ENCODE data around the gene ATP2A3. TPM values are rescaled to one million over a fixed set of nuclear protein-coding genes. Genes with fewer than 3 reads are reported as not detected.
"Not testable (repeated sequence)": the region's sequence is repeated elsewhere in the genome, so short reads cannot be mapped to it uniquely, and the experiment has no call there.

The ATP2A3 gene
- total and polyA plus RNA-seq, 3 experiments from 2014 or later, result 105 to 111 (median 108) TPM

- no peak overlapping the region for H3K27ac ChIP-seq (ENCODE audit: low read depth, low read length)
- H3K9me3 ChIP-seq (ENCODE audit: low read length), result no peaks in the 10 kb centered on the region
- peaks cover 13 to 25% of the 10 kb centered on the region in 2 donors for H3K27me3 Mint-ChIP-seq
- H3K4me3 ChIP-seq (ENCODE audit: low read length), result no peak overlapping the region
- no peak overlapping the region for H3K27ac Mint-ChIP-seq
- H3K36me3 ChIP-seq (ENCODE audit: insufficient read depth, low read length), result no peaks in the 10 kb centered on the region
- DNase-seq, result no peak
- H3K4me3 Mint-ChIP-seq, result no peak overlapping the region
- ChIA-PET CTCF (no interaction called here), POLR2A (no interaction called here)
- H3K9me3 Mint-ChIP-seq, result peaks cover 0 to 13% (median 4%) of the 10 kb centered on the region in 5 donors
- H3K27me3 ChIP-seq (ENCODE audit: insufficient read depth, low read length, poor library complexity, severe bottlenecking), result no peaks in the 10 kb centered on the region
- no peaks in the 10 kb centered on the region for H3K4me1 ChIP-seq (ENCODE audit: insufficient read depth, low read length)
- H3K36me3 Mint-ChIP-seq, result peaks cover 0 to 15% (median 0%) of the 10 kb centered on the region in 3 donors
- H3K4me1 Mint-ChIP-seq, result no peaks in the 10 kb centered on the region
These were observed 30.8 kb upstream of the ATP2A3 start for GRCh38 chr17:3995067-3995466.

- Mint-ChIP-seq H3K36me3 (peaks cover 0 to 15% (median 0%) of the 10 kb centered on the region in 3 donors), H3K27me3 (peaks cover 13 to 25% of the 10 kb centered on the region in 2 donors), H3K9me3 (peaks cover 0 to 13% (median 4%) of the 10 kb centered on the region in 5 donors), H3K27ac (no peak overlapping the region), H3K4me3 (no peak overlapping the region), H3K4me1 (no peaks in the 10 kb centered on the region)
- ChIA-PET POLR2A (no interaction called here), CTCF (no interaction called here)
- Histone ChIP-seq H3K27ac (ENCODE audit: low read depth, low read length) (no peak overlapping the region), H3K4me1 (ENCODE audit: insufficient read depth, low read length) (no peaks in the 10 kb centered on the region), H3K9me3 (ENCODE audit: low read length) (no peaks in the 10 kb centered on the region), H3K4me3 (ENCODE audit: low read length) (no peak overlapping the region), H3K27me3 (ENCODE audit: insufficient read depth, low read length, poor library complexity, severe bottlenecking) (no peaks in the 10 kb centered on the region), H3K36me3 (ENCODE audit: insufficient read depth, low read length) (no peaks in the 10 kb centered on the region)
- no peak for DNase-seq
These were observed 30.0 kb upstream of the ATP2A3 start for GRCh38 chr17:3994221-3994576.

GRCh38 chr17:3993493-3994220 lies 29.4 kb upstream of the ATP2A3 start:
- CTCF ChIA-PET, result no interaction called here
- Histone ChIP-seq H3K4me3 (ENCODE audit: low read length) (no peak overlapping the region), H3K9me3 (ENCODE audit: low read length) (no peaks in the 10 kb centered on the region), H3K27me3 (ENCODE audit: insufficient read depth, low read length, poor library complexity, severe bottlenecking) (no peaks in the 10 kb centered on the region), H3K27ac (ENCODE audit: low read depth, low read length) (no peak overlapping the region), H3K36me3 (ENCODE audit: insufficient read depth, low read length) (no peaks in the 10 kb centered on the region), H3K4me1 (ENCODE audit: insufficient read depth, low read length) (no peaks in the 10 kb centered on the region)
- Mint-ChIP-seq H3K27me3 (peaks cover 13 to 25% of the 10 kb centered on the region in 2 donors), H3K27ac (peak overlapping the region in 1 of 8 donors; percentile 75), H3K36me3 (peaks cover 0 to 15% (median 0%) of the 10 kb centered on the region in 3 donors), H3K4me3 (no peak overlapping the region), H3K9me3 (peaks cover 0 to 13% (median 4%) of the 10 kb centered on the region in 5 donors), H3K4me1 (no peaks in the 10 kb centered on the region)
- no peak for DNase-seq
- POLR2A ChIA-PET, result no interaction called here

- DNase-seq, result no peak
- ChIA-PET POLR2A (interaction anchor here (0.7 kb wide), 1 partner anchor 1624 kb away, joined by 9 read pairs; no protein-coding TSS in a partner anchor), CTCF (interaction anchor here (0.9 kb wide), 1 partner anchor 12 kb away, joined by 3 read pairs; no protein-coding TSS in a partner anchor)
- peaks cover 0 to 15% (median 0%) of the 10 kb centered on the region in 3 donors for H3K36me3 Mint-ChIP-seq
- no peak overlapping the region for H3K27ac ChIP-seq (ENCODE audit: low read depth, low read length)
- H3K4me3 Mint-ChIP-seq, result no peak overlapping the region
- H3K27me3 ChIP-seq (ENCODE audit: insufficient read depth, low read length, poor library complexity, severe bottlenecking), result no peaks in the 10 kb centered on the region
- H3K36me3 ChIP-seq (ENCODE audit: insufficient read depth, low read length), result no peaks in the 10 kb centered on the region
- H3K4me1 Mint-ChIP-seq, result no peaks in the 10 kb centered on the region
- no peaks in the 10 kb centered on the region for H3K4me1 ChIP-seq (ENCODE audit: insufficient read depth, low read length)
- H3K9me3 ChIP-seq (ENCODE audit: low read length), result no peaks in the 10 kb centered on the region
- H3K9me3 Mint-ChIP-seq, result peaks cover 0 to 13% (median 4%) of the 10 kb centered on the region in 5 donors
- H3K27ac Mint-ChIP-seq, result no peak overlapping the region
- no peak overlapping the region for H3K4me3 ChIP-seq (ENCODE audit: low read length)
- H3K27me3 Mint-ChIP-seq, result peaks cover 13 to 25% of the 10 kb centered on the region in 2 donors
These were observed 28.1 kb upstream of the ATP2A3 start for GRCh38 chr17:3992370-3992769.

- H3K36me3 Mint-ChIP-seq, result peaks cover 0 to 15% (median 0%) of the 10 kb centered on the region in 3 donors
- H3K9me3 Mint-ChIP-seq, result peaks cover 0 to 13% (median 4%) of the 10 kb centered on the region in 5 donors
- H3K27ac Mint-ChIP-seq; CTCF ChIA-PET; H3K27ac ChIP-seq (ENCODE audit: low read depth, low read length); H3K36me3 ChIP-seq (ENCODE audit: insufficient read depth, low read length); H3K9me3 ChIP-seq (ENCODE audit: low read length); POLR2A ChIA-PET; H3K4me1 Mint-ChIP-seq; DNase-seq; H3K4me1 ChIP-seq (ENCODE audit: insufficient read depth, low read length); H3K27me3 ChIP-seq (ENCODE audit: insufficient read depth, low read length, poor library complexity, severe bottlenecking); H3K4me3 ChIP-seq (ENCODE audit: low read length); H3K4me3 Mint-ChIP-seq: not testable (repeated sequence)
- H3K27me3 Mint-ChIP-seq, result peaks cover 13 to 25% of the 10 kb centered on the region in 2 donors
These were observed 27.5 kb upstream of the ATP2A3 start for GRCh38 chr17:3991699-3992098.

GRCh38 chr17:3990386-3991127 lies 26.3 kb upstream of the ATP2A3 start:
- H3K36me3 Mint-ChIP-seq, result peaks cover 0 to 11% (median 0%) of the 10 kb centered on the region in 3 donors
- no peaks in the 10 kb centered on the region for H3K4me1 ChIP-seq (ENCODE audit: insufficient read depth, low read length)
- H3K4me3 Mint-ChIP-seq, result no peak overlapping the region
- no peak overlapping the region for H3K4me3 ChIP-seq (ENCODE audit: low read length)
- no peaks in the 10 kb centered on the region for H3K9me3 ChIP-seq (ENCODE audit: low read length)
- H3K27ac Mint-ChIP-seq, result no peak overlapping the region
- CTCF ChIA-PET, result interaction anchor here (0.5 kb wide), 1 partner anchor 18 kb away, joined by 4 read pairs; no protein-coding TSS in a partner anchor
- POLR2A ChIA-PET, result no interaction called here
- H3K4me1 Mint-ChIP-seq, result no peaks in the 10 kb centered on the region
- peaks cover 0 to 11% (median 4%) of the 10 kb centered on the region in 5 donors for H3K9me3 Mint-ChIP-seq
- H3K27me3 ChIP-seq (ENCODE audit: insufficient read depth, low read length, poor library complexity, severe bottlenecking), result no peaks in the 10 kb centered on the region
- H3K27me3 Mint-ChIP-seq, result peaks cover 6 to 18% of the 10 kb centered on the region in 2 donors
- H3K27ac ChIP-seq (ENCODE audit: low read depth, low read length), result no peak overlapping the region
- H3K36me3 ChIP-seq (ENCODE audit: insufficient read depth, low read length), result no peaks in the 10 kb centered on the region
- DNase-seq, result no peak

- no peak overlapping the region for H3K27ac ChIP-seq (ENCODE audit: low read depth, low read length)
- no peak overlapping the region for H3K4me3 ChIP-seq (ENCODE audit: low read length)
- H3K27ac Mint-ChIP-seq, result no peak overlapping the region
- no peak for DNase-seq
- H3K4me3 Mint-ChIP-seq, result no peak overlapping the region
- no peaks in the 10 kb centered on the region for H3K4me1 ChIP-seq (ENCODE audit: insufficient read depth, low read length)
- H3K9me3 Mint-ChIP-seq, result peaks cover 0 to 1% (median 0%) of the 10 kb centered on the region in 5 donors
- peaks cover 0 to 14% of the 10 kb centered on the region in 2 donors for H3K27me3 Mint-ChIP-seq
- H3K4me1 Mint-ChIP-seq, result no peaks in the 10 kb centered on the region
- no peaks in the 10 kb centered on the region for H3K9me3 ChIP-seq (ENCODE audit: low read length)
- POLR2A ChIA-PET, result no interaction called here
- no peaks in the 10 kb centered on the region for H3K27me3 ChIP-seq (ENCODE audit: insufficient read depth, low read length, poor library complexity, severe bottlenecking)
- peaks cover 0 to 5% (median 0%) of the 10 kb centered on the region in 3 donors for H3K36me3 Mint-ChIP-seq
- CTCF ChIA-PET, result no interaction called here
- H3K36me3 ChIP-seq (ENCODE audit: insufficient read depth, low read length), result no peaks in the 10 kb centered on the region
These were observed 25.0 kb upstream of the ATP2A3 start for GRCh38 chr17:3989041-3989886.

Measured in CD8-positive, alpha-beta memory T cell (primary cell).